Measurements from ENCODE around the gene LZTS3.
"Not testable (repeated sequence)": the region's sequence is repeated elsewhere in the genome, so short reads cannot be mapped to it uniquely, and the experiment has no call there.

LZTS3 gene

DNA sequence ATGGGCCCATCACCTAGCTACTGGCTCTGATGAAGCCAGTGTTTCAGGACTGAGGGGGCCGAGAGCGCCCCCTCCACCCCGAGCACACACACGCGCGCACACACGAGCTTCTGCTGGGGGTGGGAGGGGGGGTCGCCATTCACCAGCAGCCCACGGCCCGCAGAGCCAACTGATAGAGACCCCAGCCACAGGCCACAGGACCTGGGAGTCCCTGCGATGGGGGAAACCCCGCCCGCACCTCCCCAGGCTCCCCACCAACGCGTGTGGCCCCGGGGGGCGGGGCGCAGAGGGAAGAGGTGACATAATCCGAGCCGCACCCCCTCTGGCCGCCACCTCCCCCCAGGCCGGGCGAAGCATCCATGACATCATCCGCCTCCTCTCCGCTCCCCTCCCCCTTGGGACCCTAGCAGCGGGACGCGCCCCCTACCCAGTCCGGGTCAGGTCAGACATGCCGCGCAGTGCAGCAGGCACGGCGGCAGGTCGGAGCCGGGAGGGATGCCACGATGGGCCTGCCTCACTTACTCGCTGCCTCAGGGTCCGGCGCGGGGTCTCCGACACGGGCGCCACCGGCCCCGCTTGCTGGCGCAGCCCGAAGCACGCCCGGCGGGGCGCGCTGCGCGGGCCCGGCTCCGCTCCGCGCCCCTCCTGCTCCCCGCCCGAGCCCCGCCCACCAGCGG lies at the start of gene LZTS3:
Gene LZTS3, minus strand, starts transcription at position 617 of the 677 bp plus-strand sequence. CDS start 6,386 bp downstream, outside the sequence.
- peak; percentile 88 for DNase-seq

DNA sequence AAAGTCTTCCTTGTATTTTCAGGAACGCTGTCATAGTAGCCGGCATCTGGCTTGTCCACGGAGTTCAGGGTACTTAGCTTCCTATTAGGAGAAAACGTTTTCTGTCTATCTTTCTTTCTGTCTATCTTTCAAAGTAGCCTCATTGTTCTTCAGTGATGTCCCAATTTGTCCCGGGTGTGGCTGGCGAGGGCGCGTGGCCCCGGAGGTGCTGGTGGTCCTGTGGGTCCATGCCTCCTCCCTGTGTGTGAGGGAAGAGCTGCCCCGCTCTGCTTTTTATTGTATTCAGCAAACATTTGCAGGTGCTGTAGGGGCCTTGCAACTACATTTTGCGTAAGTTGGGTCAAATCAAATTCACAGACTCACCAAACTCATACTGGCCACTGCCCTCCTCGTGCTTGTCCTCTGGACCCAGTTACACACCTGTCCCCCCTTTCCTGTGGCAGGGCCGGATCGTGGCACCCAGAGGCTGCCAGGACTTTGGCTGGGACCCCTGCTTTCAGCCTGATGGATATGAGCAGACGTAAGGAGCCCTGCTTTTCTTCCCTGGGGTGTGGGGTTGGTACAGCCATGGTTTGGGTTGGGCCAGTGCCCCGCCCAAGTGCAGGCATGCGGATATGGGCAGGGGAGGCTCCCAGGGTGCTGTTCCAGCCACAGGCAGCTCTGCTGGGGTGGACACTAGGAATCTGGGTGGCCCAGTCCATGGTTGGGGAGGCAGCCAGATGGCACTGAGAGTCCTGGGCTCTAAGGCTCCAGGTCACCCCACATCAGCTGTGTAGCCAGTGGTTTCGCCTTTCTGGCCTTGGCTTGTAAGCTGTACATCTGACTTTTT lies 48.3 kb upstream of the LZTS3 start:
- no peak for DNase-seq

DNA sequence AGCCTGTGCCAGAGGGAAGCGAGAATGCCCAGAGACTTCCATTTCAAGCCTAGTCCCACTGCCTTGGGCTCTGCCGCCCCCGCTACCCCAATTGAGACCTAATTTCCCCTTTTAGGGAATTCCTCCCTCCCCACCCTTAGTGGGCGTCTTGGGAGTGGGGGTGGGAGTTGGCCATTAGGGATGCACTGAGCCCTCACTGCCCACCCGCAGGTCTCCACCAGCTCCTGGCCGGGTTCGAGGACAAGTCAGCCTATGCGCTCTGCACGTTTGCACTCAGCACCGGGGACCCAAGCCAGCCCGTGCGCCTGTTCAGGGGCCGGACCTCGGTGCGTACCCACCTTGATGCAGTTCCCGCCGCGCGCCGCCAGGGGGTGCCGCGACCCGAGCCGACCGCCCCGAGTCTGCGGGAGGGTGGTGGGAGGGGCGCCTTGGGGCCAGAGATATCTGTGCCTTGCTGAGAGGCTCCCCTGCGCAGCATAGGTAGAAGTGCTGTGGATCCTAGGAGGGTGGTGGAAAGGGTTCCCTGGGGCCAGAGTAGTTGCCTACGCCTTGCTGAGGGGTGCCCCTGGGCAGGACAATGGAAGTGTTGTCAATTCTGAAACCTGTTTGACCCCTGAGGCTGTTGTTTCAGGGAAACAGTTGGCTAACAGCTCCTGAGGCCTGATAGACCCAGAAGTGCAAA lies 45.1 kb upstream of the LZTS3 start:
- DNase-seq: peak; percentile 81

DNA sequence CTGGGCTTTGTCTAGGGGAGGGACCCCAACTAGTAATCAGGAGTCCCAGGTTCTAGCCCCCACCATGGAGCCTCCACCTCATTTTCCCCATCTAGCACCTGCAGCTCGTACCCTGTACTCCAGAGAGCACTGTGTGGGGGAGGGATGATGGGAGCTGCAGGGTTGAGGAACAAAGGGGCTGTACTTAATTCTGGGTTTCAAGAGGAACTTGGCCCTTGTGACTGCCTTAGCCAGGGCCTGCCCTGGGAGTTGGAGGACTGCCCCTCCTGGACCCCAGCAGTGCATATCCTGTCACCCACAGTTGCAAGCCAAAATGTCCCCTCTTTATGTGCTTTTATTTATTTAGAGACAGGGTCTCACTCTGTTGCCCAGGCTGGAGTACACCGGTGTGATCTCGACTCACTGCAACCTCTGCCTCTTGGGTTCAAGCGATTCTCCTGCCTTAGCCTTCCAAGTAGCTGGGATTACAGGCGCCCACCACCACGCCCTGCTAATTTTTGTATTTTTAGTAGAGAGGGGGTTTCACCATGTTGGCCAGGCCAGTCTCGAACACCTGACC lies 42.1 kb upstream of the LZTS3 start:
- DNase-seq: not testable (repeated sequence)

DNA sequence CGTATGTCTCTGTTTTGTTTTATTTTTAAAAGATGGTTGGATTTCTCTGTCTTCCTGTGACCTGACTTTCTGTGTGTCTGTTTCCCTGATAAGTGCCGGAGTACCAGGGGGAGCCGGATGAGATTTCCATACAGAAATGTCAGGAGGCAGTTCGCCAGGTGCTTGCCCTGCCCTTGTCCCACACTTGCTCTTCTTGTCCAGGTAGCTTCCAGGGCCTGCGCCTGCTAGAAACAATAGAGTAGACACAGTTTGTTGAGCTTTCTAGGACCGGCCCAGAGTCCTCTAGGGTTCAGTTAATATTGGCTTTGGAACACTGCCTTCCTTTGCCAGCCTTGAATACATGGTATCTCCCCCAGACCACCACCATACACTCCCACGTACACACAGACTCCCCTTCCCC lies 39.9 kb upstream of the LZTS3 start:
- DNase-seq: no peak

DNA sequence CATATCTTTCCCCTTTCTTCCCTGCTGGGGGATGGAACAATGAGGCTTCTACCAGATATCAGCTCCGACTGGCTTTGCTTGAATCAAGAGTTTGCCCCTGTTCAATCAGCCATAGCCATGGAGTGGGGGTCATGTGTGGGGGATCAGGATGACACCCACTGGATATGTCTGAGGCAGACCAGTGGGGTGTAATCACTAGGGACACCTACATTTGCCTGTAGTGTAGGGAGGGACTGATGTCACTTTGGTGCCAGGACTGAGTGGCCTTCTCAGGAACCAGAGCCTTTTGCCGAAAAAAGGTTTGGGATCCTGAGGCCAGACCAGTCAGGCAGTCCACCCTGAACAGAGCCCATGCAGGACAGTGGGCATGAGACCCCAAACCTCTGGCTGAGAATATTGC lies 37.0 kb upstream of the LZTS3 start:
- DNase-seq: no peak

DNA sequence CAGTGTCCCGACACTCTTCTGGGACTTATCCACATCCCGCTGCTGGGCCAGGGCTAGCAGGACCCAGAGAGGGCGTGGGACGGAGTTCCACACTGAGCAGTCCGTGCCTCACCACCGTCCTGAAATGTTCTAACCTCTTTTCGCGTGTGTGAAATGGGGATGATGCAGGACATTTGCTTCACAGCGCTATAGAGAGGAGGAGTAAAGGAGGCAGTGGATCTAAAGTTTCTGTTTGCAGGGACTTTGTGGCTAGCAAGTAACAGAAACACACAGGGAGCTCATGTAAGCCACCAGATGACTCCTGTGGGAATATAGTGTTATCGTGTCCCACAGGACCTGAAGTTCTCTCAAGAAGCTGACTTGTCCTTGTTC lies 36.6 kb upstream of the LZTS3 start:
- no peak for DNase-seq

DNA sequence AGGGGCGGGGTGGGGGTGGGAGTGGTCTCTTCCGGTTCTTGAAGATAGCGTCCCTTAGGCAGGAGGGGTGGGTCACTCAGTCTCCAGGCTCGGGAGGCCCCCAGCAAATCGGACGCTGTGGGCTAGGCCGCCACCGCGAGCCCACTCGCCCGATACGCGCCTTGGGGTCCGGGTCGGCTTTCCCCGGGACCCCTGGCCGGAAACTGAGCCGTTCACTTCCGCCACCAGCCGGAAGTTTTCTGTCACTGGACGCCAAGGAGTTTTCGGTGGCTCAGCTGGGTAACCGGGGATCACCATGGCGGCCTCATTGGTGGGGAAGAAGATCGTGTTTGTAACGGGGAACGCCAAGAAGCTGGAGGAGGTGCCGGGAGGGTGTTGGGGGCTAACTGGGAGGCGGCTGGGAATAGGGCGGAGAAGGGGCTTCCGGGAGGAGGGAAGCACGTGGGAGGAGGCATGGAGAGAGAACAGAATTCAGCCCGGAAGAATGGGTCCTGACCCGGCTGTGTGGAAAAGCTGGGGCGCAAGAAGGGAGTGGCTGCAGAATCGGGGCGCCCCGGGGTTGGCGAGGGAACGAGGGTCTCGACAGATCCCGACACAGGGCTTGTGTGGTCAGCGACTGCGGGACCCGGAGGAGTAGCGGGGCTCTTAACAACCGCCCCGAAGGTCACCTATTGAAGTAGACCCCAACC lies 36.1 kb upstream of the LZTS3 start, which contains the start of gene ITPA:
Gene ITPA, plus strand, starts transcription at position 242 of the 689 bp plus-strand sequence. Its CDS starts 54 bp downstream, at position 296.
- DNase-seq: peak; percentile 67

DNA sequence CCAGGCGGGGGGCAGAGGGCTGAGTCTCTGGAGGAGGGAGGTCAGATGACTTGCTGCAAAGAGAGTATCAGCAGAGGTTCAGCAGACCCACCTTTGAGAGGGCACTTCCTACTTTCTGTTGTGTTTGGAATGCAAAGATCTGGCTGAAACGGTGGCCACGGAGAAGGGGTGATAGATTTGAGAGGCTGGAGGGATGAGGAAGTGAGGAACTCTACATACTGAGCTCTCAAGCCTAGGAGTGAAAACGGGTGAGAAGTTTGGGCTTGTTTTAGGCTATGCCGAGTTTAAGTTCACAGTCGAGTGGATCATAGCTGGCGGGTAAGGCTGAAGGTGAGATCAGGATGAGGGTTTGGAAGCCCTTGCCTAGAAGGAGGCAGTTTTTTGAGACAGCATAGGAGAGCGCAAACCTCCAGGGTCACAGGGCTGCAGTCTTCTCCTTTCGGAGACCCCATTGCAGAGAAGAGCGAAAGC lies 35.5 kb upstream of the LZTS3 start:
- peak; percentile 24 for DNase-seq

DNA sequence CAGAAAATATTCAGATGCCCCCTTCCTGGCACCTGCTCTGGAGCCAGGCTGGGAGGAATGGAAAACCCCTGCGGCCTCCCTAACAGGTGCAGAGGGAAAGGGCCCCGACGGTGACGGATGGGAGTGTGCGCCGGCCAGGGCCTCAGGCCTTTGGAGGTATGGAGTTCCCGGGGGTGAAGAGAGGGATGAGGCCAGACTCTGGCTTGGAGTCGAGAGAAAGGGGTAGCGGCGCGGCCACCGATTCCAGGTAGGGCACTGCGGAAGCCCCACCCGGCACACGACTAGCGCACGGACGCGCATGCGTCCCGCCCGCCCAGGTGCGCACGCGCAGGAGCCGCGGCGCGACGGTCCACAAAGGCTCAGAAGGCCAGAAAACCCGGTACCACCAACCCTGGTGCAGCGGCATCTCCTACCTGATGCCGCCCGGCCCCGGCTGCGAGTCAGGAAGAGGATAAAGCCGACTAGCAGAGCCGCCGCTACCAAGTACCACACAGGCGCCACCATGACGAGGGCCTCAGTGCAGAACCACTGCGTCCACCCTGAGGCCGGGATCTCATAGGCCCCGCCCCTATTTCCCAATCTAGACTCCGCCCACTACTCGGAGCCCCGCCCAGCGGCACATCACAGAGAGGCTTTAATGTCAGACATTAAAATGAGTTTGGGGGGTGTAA lies 30.9 kb upstream of the LZTS3 start, which contains the start of gene DDRGK1:
Gene DDRGK1, minus strand, starts transcription at position 559 of the 671 bp plus-strand sequence. Its CDS starts 55 bp downstream, at position 504.
- DNase-seq: peak; percentile 95

DNA sequence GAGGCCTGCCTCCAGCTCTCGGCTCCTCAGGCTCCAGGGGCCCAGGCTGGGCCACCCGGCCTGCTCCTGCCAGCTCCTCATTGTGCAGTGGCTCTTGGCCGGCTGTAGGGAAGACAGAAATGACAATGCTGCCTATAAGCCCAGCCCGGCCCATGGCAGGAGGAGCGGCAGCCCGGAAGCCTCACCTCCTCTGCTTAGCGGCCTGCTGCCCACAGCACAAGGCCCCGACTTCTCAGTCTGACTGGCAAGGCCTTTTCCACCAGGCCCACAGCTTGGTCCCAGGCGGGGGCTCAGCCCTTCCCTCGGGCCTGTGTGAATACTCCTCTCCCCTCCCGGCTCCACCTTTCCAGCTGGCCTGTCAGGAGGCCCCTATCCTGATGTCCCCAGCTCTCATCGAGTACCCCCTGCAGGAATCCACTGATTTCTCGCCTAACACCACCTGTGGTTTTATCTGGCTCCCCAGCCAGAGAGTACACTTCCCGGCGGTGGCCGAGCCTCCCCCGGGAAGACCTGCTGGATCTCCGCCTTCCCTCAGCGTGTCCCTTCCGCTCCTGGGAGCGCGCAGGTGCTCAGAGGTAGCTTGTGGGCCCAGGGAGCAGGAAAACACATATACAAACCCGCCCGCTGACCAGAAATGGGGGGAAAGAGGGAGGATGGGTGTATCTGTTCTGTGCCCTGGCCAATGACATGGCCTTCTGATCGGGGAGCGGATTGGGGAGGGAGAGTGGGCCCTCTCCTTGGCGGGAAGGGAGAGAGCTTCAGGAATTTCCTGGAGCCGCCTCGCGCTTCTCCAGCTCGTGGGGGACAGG lies 30.2 kb upstream of the LZTS3 start:
- DNase-seq: peak; percentile 43

DNA sequence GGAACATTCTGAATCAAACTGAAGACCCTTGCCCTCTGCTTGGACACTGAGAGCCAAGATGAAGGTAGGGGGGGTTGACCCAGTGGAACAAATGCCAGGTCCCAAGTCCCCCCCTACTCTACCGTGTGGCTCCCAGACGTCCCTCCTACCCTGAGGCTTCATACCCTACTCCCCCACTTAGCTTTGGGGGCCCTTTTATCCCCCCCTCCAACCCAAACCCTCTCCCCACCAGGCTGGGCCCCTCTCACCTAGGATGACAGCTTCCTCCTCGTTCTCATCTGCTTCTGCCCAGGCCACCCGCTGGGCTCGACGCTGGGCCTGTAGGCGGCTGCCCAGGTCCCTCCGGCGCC lies 29.6 kb upstream of the LZTS3 start:
- no peak for DNase-seq

DNA sequence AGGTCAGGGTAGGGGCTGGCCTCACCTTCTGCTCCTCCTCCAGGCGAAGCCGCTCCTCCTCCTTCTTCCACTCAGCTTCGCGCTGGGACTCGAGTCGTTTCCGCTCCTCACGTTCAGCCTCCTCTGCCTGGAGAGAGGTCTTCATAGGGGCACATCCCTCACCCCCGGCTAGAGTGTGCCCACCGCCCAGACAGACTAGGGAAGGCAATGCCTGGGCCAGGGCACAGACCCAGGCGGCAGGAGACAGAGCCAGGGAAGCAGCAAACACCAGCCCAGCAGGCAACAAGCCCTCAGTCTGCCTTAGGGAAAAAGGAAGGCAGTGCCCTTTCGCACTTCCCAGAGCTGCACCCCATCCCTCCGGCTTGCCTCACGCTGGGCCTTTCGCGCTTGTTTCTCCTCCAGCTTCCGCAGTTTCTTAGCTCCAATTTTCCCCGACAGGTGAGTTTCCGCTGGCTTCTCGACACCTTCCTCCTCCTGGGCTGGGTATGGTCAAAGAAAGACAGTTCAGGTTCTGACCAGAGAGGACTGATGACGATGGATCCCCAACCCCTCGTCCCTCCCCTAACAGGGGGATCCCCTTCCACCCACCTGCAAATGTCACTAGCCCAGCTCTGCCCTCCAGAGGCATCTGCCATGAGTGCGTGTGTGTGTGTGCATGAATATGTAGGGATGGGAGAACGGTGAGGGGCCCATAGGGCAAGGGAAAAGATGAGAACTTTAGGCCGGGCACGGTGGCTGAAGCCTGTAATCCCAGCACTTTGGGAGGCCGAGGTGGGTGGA lies 26.8 kb upstream of the LZTS3 start:
- no peak for DNase-seq

DNA sequence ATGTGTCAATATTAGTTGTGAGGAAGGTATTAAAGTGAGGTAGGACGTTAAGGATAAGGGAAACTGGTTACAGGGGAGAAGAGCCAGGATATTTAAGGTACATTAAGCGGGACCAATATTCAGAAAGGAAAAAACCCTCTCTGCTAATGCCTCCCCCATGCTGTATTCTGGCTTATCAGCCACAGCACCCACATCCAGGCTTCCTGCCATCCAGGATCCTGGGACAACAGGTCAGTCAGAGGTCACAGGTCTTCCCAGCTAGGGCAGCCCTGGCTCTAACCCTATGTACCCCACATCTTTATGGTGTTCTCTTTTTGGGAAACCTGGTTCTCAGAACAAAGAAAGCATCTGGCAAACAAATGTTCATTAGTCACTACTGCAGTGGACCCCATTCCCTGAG lies 25.9 kb upstream of the LZTS3 start:
- no peak for DNase-seq

DNA sequence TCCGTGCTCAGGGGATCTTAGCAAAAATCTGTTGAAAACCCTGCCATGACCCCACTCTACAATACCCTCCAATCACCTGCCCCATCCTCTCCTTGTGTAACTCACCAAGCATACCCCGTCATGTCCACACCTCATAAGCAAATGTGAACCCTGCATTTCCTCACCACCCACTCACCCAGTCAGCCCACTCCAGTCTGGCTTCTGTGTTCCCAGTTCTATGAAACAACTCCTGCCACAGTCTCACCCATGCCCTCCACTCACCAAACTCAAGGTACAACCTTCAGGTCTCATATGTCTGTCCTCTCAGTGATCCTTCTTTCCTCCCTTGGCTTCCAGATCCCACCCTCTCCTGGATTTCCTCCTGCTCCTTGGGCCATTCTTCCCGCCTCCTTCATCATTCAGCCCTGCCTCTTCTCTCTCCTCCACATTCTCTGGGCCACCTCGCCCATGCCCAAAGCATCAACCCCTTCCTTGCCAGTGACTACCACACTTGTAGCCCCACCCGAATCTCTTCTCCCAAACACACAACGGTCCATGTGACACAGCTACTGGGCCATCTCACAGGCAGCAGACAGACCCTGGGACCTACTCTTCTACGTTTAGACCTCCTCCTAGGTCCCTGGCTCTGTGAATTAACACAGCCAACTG lies 22.4 kb upstream of the LZTS3 start:
- no peak for DNase-seq

DNA sequence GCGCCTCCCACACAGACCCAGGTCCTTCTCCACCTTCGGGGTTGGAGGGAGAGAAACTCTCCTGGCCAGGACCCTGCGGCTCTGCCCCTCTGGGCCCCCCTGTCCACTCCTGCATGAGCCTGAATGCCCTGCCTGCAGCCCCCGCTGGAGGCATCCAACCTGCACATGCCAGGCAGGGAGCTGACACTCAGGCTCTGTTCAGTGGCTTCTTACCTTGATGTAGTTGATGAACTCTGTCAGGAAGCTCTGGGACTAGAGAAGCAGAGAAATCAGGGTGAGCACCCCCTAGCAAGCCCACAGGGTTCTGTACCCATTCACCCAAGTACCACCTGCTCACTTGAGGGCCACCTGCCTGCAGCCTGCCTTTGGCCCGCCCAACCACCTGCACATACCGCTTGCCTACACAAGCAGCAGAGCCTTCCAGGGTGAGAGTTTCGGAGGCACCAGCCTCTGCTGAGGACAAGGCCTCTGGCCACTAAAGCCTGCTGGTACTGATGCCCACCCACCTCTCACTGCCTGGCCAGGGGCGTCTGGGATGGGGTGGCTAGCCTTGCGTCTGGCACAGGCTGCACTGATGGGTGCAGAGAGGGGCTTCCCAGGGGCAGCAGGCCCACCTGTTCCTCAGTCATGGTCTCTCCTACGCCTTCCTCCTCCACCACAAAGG lies 21.4 kb upstream of the LZTS3 start:
- no peak for DNase-seq

DNA sequence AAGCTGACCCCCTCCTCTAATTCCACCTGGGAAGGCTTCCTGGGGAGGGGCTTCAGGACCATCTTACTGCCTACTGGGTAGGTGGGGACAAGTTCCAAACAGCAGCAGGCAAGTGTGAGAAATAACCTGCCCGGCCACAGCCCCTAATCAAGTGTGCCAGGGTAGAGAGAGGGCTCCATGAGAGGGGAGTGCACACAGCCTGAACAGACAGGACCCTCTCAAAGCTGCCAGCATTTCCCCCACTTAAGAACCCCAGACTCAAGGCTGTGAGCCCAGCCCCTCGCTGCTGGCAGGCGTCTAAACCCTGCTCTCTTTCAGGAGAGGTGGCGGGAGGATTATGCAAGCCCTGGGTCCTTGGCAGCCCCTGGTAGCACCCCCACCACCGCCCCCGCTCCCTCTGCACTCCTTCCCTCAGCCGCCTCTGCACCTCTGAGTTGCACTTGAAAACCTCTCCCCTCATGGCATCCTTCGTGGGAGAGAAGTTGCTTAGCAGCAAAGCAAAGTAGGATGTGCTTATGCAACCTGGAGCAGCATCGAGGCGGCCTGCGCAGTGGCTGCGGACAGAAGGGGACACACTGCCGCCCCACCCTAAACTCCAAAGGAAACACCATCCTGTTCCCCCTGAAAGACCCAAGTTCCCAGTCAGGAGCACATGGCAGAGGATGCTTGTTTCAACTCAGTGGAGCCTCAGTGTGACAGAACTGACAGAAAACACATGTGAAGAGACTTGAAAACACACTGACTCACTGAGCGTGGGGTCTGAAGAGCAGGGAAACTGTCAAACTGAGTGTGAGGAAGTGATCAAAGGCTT lies 20.7 kb upstream of the LZTS3 start:
- DNase-seq: no peak

Measured in activated T-cell treated with anti-CD3 and anti-CD28 coated beads, Interleukin-2, amount 50 U/mL, for 1 hour (primary cell).